ENCODE measurements around the gene LAMB1. TPM values are rescaled to one million over a fixed set of nuclear protein-coding genes. Genes with fewer than 3 reads are reported as not detected.
A peak's percentile ranks its signal among the peaks of the same experiment; 100 is the strongest.
"Not testable (repeated sequence)": the region's sequence is repeated elsewhere in the genome, so short reads cannot be mapped to it uniquely, and the experiment has no call there.

Gene LAMB1
- total RNA-seq, 2 donors from 2014 or later, result 95.9 to 132 TPM

GRCh38 chr7:107937531-107937930 is 65.4 kb downstream of the LAMB1 start:
- intact Hi-C loops (cut with DNase I, micrococcal nuclease), result loop anchor here in 1 of 2 donors (5.0 kb wide), 1 partner anchor 65 kb away; the partner anchor contains the start of gene LAMB1
- DNase-seq, result no peak
- no peak for ATAC-seq

GRCh38 chr7:107936312-107936711 is 66.6 kb downstream of the LAMB1 start:
- intact Hi-C loops (cut with DNase I, micrococcal nuclease), result loop anchor here in 1 of 2 donors (5.0 kb wide), 1 partner anchor 66 kb away; the partner anchor contains the start of gene LAMB1
- ATAC-seq (no peak), DNase-seq (no peak)

GRCh38 chr7:107934991-107935770 is 67.8 kb downstream of the LAMB1 start:
- DNase-seq (no peak), ATAC-seq (no peak)
- intact Hi-C loops (cut with DNase I, micrococcal nuclease), result loop anchor here in 1 of 2 donors (5.0 kb wide), 1 partner anchor 67 kb away; the partner anchor contains the start of gene LAMB1

- DNase-seq, result no peak
- intact Hi-C loops (cut with DNase I, micrococcal nuclease), result no loop called here
- no peak for ATAC-seq
Measured at GRCh38 chr7:107933386-107934013, 69.5 kb downstream of the LAMB1 start.

GRCh38 chr7:107932805-107933204 is 70.2 kb downstream of the LAMB1 start:
- intact Hi-C loops (cut with DNase I, micrococcal nuclease), result no loop called here

GRCh38 chr7:107931740-107932515 is 71.0 kb downstream of the LAMB1 start:
- intact Hi-C loops (cut with DNase I, micrococcal nuclease), result no loop called here
- DNase-seq, result no peak
- peak; percentile 7 for ATAC-seq

More at GRCh38 chr7:107932805-107933204, 70.2 kb downstream of the LAMB1 start:
- DNase-seq (no peak), ATAC-seq (no peak)

GRCh38 chr7:107926481-107926880 is 76.5 kb downstream of the LAMB1 start:
- DNase-seq, result no peak
- no peak for ATAC-seq
- intact Hi-C loops (cut with DNase I, micrococcal nuclease), result no loop called here

- intact Hi-C loops (cut with DNase I, micrococcal nuclease), result no loop called here
- DNase-seq (no peak), ATAC-seq (no peak)
Measured at GRCh38 chr7:107924841-107925504, 78.0 kb downstream of the LAMB1 start.

GRCh38 chr7:107922886-107923285 is 80.1 kb downstream of the LAMB1 start:
- DNase-seq, result no peak
- intact Hi-C loops (cut with DNase I, micrococcal nuclease), result no loop called here

GRCh38 chr7:107921826-107922225 is 81.1 kb downstream of the LAMB1 start:
- intact Hi-C loops (cut with DNase I, micrococcal nuclease); DNase-seq; ATAC-seq: not testable (repeated sequence)

More at GRCh38 chr7:107922886-107923285, 80.1 kb downstream of the LAMB1 start:
- ATAC-seq, result no peak

GRCh38 chr7:107920048-107920772 is 82.8 kb downstream of the LAMB1 start:
- no peak for DNase-seq
- intact Hi-C loops (cut with DNase I, micrococcal nuclease), result no loop called here
- ATAC-seq, result peak; percentile 71

- ATAC-seq, result no peak
- intact Hi-C loops (cut with DNase I, micrococcal nuclease), result no loop called here
- no peak for DNase-seq
Measured at GRCh38 chr7:107918948-107919347, 84.0 kb downstream of the LAMB1 start.

GRCh38 chr7:107917763-107918651 is 85.0 kb downstream of the LAMB1 start:
- intact Hi-C loops (cut with DNase I, micrococcal nuclease), result no loop called here
- no peak for DNase-seq
- ATAC-seq, result no peak

GRCh38 chr7:107915541-107915940 is 87.4 kb downstream of the LAMB1 start:
- ATAC-seq (no peak), DNase-seq (no peak)
- intact Hi-C loops (cut with DNase I, micrococcal nuclease), result no loop called here

- DNase-seq (no peak), ATAC-seq (no peak)
- intact Hi-C loops (cut with DNase I, micrococcal nuclease), result no loop called here
Measured at GRCh38 chr7:107914831-107915230, 88.1 kb downstream of the LAMB1 start.

- no peak for DNase-seq
- intact Hi-C loops (cut with DNase I, micrococcal nuclease), result no loop called here
- no peak for ATAC-seq
Measured at GRCh38 chr7:107913851-107914250, 89.1 kb downstream of the LAMB1 start.

GRCh38 chr7:107911981-107912380 is 91.0 kb downstream of the LAMB1 start:
- ATAC-seq, result no peak
- intact Hi-C loops (cut with DNase I, micrococcal nuclease), result no loop called here
- no peak for DNase-seq

Data from left colon (tissue), 2 donors.